KG1 (cell line): ENCODE results near the gene PLXNA1.

ENCODE experiments used
- DNase-seq: peaks from one replicate; lab custom pipeline; 2025; lab: John Stamatoyannopoulos, UW

The PLXNA1 gene

GRCh38 chr3:126982471-126983175 lies at the start of gene PLXNA1:
TSS of gene PLXNA1 (plus strand) at chr3:126983115. CDS start at chr3:126988594, 5,479 bp downstream.
- peak; percentile 79 for DNase-seq

GRCh38 chr3:126934031-126934531 lies 48.8 kb upstream of the PLXNA1 start:
- no peak for DNase-seq

GRCh38 chr3:126934991-126935390 lies 47.9 kb upstream of the PLXNA1 start:
- no peak for DNase-seq

GRCh38 chr3:126935756-126936509 lies 47.0 kb upstream of the PLXNA1 start:
- no peak for DNase-seq

GRCh38 chr3:126936853-126937425 lies 46.0 kb upstream of the PLXNA1 start:
- no peak for DNase-seq

GRCh38 chr3:126937533-126937932 lies 45.4 kb upstream of the PLXNA1 start:
- no peak for DNase-seq

GRCh38 chr3:126937973-126938372 lies 44.9 kb upstream of the PLXNA1 start:
- DNase-seq, result no peak

GRCh38 chr3:126938520-126939337 lies 44.2 kb upstream of the PLXNA1 start:
- no peak for DNase-seq

GRCh38 chr3:126939338-126939718 lies 43.6 kb upstream of the PLXNA1 start:
- no peak for DNase-seq

GRCh38 chr3:126939733-126940132 lies 43.2 kb upstream of the PLXNA1 start:
- DNase-seq, result no peak

GRCh38 chr3:126941721-126942270 lies 41.1 kb upstream of the PLXNA1 start:
- no peak for DNase-seq

- no peak for DNase-seq
Observed at GRCh38 chr3:126944089-126944965, 38.6 kb upstream of the PLXNA1 start.

- no peak for DNase-seq
Observed at GRCh38 chr3:126945171-126945721, 37.7 kb upstream of the PLXNA1 start.

GRCh38 chr3:126945891-126946290 lies 37.0 kb upstream of the PLXNA1 start:
- no peak for DNase-seq

GRCh38 chr3:126946405-126946804 lies 36.5 kb upstream of the PLXNA1 start:
- DNase-seq, result no peak

GRCh38 chr3:126947429-126947828 lies 35.5 kb upstream of the PLXNA1 start:
- no peak for DNase-seq

- DNase-seq, result no peak
Observed at GRCh38 chr3:126948980-126949535, 33.9 kb upstream of the PLXNA1 start.

- no peak for DNase-seq
Observed at GRCh38 chr3:126951561-126951960, 31.4 kb upstream of the PLXNA1 start.

GRCh38 chr3:126952261-126952982 lies 30.5 kb upstream of the PLXNA1 start:
- no peak for DNase-seq
